ENCODE measurements around the gene LGALS4. TPM values are rescaled to one million over a fixed set of nuclear protein-coding genes. Genes with fewer than 3 reads are reported as not detected.

LGALS4 gene
- total RNA-seq, 1 donor from 2014 or later, result 0.32 TPM

GRCh38 chr19:38812009-38812840 lies 520 bp downstream of the LGALS4 start:
- no peaks in the 10 kb centered on the region for H3K9me3 ChIP-seq (ENCODE audit: insufficient read depth, low read depth, low read length)
- H3K36me3 Mint-ChIP-seq (ENCODE audit: low read depth, unreplicated experiment), result peaks cover 17% of the 10 kb centered on the region
- no peaks in the 10 kb centered on the region for H3K9me3 Mint-ChIP-seq (ENCODE audit: unreplicated experiment)
- H3K9ac ChIP-seq (ENCODE audit: low read length), result no peak overlapping the region
- TF ChIP-seq EZH2 (IDR thresholded peaks at IDR 0.05; ENCODE audit: insufficient read depth, low read length), result no peak
- TF ChIP-seq, protein P1, sequence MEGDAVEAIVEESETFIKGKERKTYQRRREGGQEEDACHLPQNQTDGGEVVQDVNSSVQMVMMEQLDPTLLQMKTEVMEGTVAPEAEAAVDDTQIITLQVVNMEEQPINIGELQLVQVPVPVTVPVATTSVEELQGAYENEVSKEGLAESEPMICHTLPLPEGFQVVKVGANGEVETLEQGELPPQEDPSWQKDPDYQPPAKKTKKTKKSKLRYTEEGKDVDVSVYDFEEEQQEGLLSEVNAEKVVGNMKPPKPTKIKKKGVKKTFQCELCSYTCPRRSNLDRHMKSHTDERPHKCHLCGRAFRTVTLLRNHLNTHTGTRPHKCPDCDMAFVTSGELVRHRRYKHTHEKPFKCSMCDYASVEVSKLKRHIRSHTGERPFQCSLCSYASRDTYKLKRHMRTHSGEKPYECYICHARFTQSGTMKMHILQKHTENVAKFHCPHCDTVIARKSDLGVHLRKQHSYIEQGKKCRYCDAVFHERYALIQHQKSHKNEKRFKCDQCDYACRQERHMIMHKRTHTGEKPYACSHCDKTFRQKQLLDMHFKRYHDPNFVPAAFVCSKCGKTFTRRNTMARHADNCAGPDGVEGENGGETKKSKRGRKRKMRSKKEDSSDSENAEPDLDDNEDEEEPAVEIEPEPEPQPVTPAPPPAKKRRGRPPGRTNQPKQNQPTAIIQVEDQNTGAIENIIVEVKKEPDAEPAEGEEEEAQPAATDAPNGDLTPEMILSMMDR (IDR thresholded peaks at IDR 0.05; ENCODE audit: insufficient read depth, low read depth, low read length), result no peak
- H3K27me3 ChIP-seq (ENCODE audit: insufficient read depth, low read length), result no peaks in the 10 kb centered on the region
- no peak overlapping the region for H3K27ac ChIP-seq (ENCODE audit: low read depth, low read length)
- no peak overlapping the region for H3K4me3 Mint-ChIP-seq (ENCODE audit: unreplicated experiment)
- H3K27ac Mint-ChIP-seq (ENCODE audit: unreplicated experiment), result no peak overlapping the region
- no peak overlapping the region for H2AFZ ChIP-seq (ENCODE audit: low read depth, low read length)
- no peaks in the 10 kb centered on the region for H3K36me3 ChIP-seq (ENCODE audit: insufficient read depth, low read length)
- no peaks in the 10 kb centered on the region for H3K79me2 ChIP-seq (ENCODE audit: insufficient read depth, low read length)
- no peak overlapping the region for H3K4me3 ChIP-seq (ENCODE audit: insufficient read depth, low read depth, low read length)
- no peaks in the 10 kb centered on the region for H3K4me1 Mint-ChIP-seq (ENCODE audit: low read depth, unreplicated experiment)
- peaks cover 2% of the 10 kb centered on the region for H3K27me3 Mint-ChIP-seq (ENCODE audit: low read depth, unreplicated experiment)
- H4K20me1 ChIP-seq (ENCODE audit: insufficient read depth, low read length), result no peaks in the 10 kb centered on the region
- H3K4me1 ChIP-seq (ENCODE audit: insufficient read depth, low read length), result no peaks in the 10 kb centered on the region
- DNase-seq (ENCODE audit: low read depth) (no peak), FAIRE-seq (no peak)
- H3K4me2 ChIP-seq (ENCODE audit: low read length), result no peak overlapping the region

- Mint-ChIP-seq H3K36me3 (ENCODE audit: low read depth, unreplicated experiment) (peaks cover 3% of the 10 kb centered on the region), H3K4me1 (ENCODE audit: low read depth, unreplicated experiment) (no peaks in the 10 kb centered on the region), H3K27ac (ENCODE audit: unreplicated experiment) (no peak overlapping the region), H3K27me3 (ENCODE audit: low read depth, unreplicated experiment) (peaks cover 2% of the 10 kb centered on the region), H3K9me3 (ENCODE audit: unreplicated experiment) (no peaks in the 10 kb centered on the region), H3K4me3 (ENCODE audit: unreplicated experiment) (no peak overlapping the region)
- H2AFZ ChIP-seq (ENCODE audit: low read depth, low read length), result no peak overlapping the region
- H4K20me1 ChIP-seq (ENCODE audit: insufficient read depth, low read length), result no peaks in the 10 kb centered on the region
- DNase-seq (ENCODE audit: low read depth) (no peak), FAIRE-seq (no peak)
- H3K27me3 ChIP-seq (ENCODE audit: insufficient read depth, low read length), result no peaks in the 10 kb centered on the region
- no peak for TF ChIP-seq EZH2 (IDR thresholded peaks at IDR 0.05; ENCODE audit: insufficient read depth, low read length)
- TF ChIP-seq, protein P1 (IDR thresholded peaks at IDR 0.05; ENCODE audit: insufficient read depth, low read depth, low read length), result no peak
- H3K4me1 ChIP-seq (ENCODE audit: insufficient read depth, low read length), result no peaks in the 10 kb centered on the region
- no peak overlapping the region for H3K9ac ChIP-seq (ENCODE audit: low read length)
- no peak overlapping the region for H3K4me2 ChIP-seq (ENCODE audit: low read length)
- no peaks in the 10 kb centered on the region for H3K9me3 ChIP-seq (ENCODE audit: insufficient read depth, low read depth, low read length)
- H3K36me3 ChIP-seq (ENCODE audit: insufficient read depth, low read length), result no peaks in the 10 kb centered on the region
- H3K27ac ChIP-seq (ENCODE audit: low read depth, low read length), result no peak overlapping the region
- H3K4me3 ChIP-seq (ENCODE audit: insufficient read depth, low read depth, low read length), result no peak overlapping the region
- no peaks in the 10 kb centered on the region for H3K79me2 ChIP-seq (ENCODE audit: insufficient read depth, low read length)
Observed at GRCh38 chr19:38809592-38810252, 3.0 kb downstream of the LGALS4 start.
